H1 (cell line): Measurements from ENCODE around the gene IDUA. TPM values are rescaled to one million over a fixed set of nuclear protein-coding genes. Genes with fewer than 3 reads are reported as not detected.
A peak's percentile ranks its signal among the peaks of the same experiment; 100 is the strongest.

ENCODE experiments used
- CTCF ChIA-PET: fragments of 300-600 bp; sonication (Branson Sonifier 250); formaldehyde crosslinking; loops from one replicate; lab custom pipeline; 2021; ENCODE audit not compliant: partially characterized antibody; lab: Charles Lee
- POLR2A ChIA-PET: fragments of 300-600 bp; sonication (Branson Sonifier 250); formaldehyde crosslinking; loops from one replicate; lab custom pipeline; 2021; ENCODE audit warnings: inconsistent platforms; ENCODE audit not compliant: partially characterized antibody; lab: Charles Lee
- DNase-seq, 2 experiments: peaks; one replicate each; pipeline versions ENCODE4 v3.0.0 to v3.0.0-alpha.2; 2010 to 2022; ENCODE audit warnings: low spot score in 2 of 2, low read depth in 1 of 2, mixed read lengths in 1 of 2
- FAIRE-seq: peaks from 2 replicates; lab custom pipeline; 2011; peaks lifted over from hg19 to GRCh38; lab: Jason Lieb, UNC
- H2AFZ ChIP-seq: 2 replicates; pipeline ENCODE4 v1.8.1; 2012; ENCODE audit warnings: low read length, inconsistent platforms
- H2AK5ac ChIP-seq: 2 replicates; pipeline ENCODE4 v1.6.1; 2013; ENCODE audit warnings: low read depth, low read length
- H2BK120ac ChIP-seq: replicated peaks from 2 replicates; pipeline ENCODE3; 2013; ENCODE audit warnings: low read depth, low read length, inconsistent platforms
- H2BK12ac ChIP-seq: 2 replicates; pipeline ENCODE4 v1.6.1; 2013; ENCODE audit warnings: low read depth, low read length
- H2BK15ac ChIP-seq: 2 replicates; pipeline ENCODE4 v1.6.1; 2013; ENCODE audit warnings: low read length
- H2BK20ac ChIP-seq: 2 replicates; pipeline ENCODE4 v1.6.1; 2013; ENCODE audit warnings: low read length
- H2BK5ac ChIP-seq: 2 replicates; pipeline ENCODE4 v1.6.1; 2013; ENCODE audit warnings: low read depth, low read length
- H3K14ac ChIP-seq: 2 replicates; pipeline ENCODE4 v1.6.1; 2013; ENCODE audit warnings: inconsistent platforms; ENCODE audit not compliant: insufficient read length
- H3K18ac ChIP-seq: 2 replicates; pipeline ENCODE4 v1.6.1; 2013; ENCODE audit warnings: low read length; ENCODE audit errors: extremely low read depth
- H3K23ac ChIP-seq: 2 replicates; pipeline ENCODE4 v1.6.1; 2013; ENCODE audit warnings: inconsistent platforms; ENCODE audit not compliant: insufficient read length
- H3K23me2 ChIP-seq: 2 replicates; pipeline ENCODE4 v1.6.1; 2013; ENCODE audit warnings: low read depth, low read length
- H3K27ac ChIP-seq: 2 replicates; pipeline ENCODE4 v1.6.1; 2011; ENCODE audit warnings: low read depth, low read length, inconsistent platforms
- H3K27me3 ChIP-seq, 4 experiments: replicated peaks in 1 of 4; 1 replicate in 1 of 4; 2 replicates in 3 of 4; pipeline versions ENCODE4 v1.6.1 to v1.8.1; 2011 to 2013; ENCODE audit warnings: low read length in 3 of 4, mild to moderate bottlenecking in 3 of 4, inconsistent platforms in 2 of 4, mixed read lengths in 2 of 4, moderate library complexity in 1 of 4; ENCODE audit not compliant: control insufficient read depth in 3 of 4, insufficient read depth in 3 of 4; ENCODE audit errors: extremely low read depth in 1 of 4
- H3K36me3 ChIP-seq, 4 experiments: 2 replicates each; pipeline versions ENCODE4 v1.6.1 to v1.8.1; 2011 to 2013; ENCODE audit warnings: mild to moderate bottlenecking in 4 of 4, low read length in 3 of 4, moderate library complexity in 2 of 4, control low read depth in 1 of 4, inconsistent platforms in 1 of 4; ENCODE audit not compliant: insufficient read depth in 4 of 4, control insufficient read depth in 2 of 4
- H3K4ac ChIP-seq: replicated peaks from 2 replicates; pipeline ENCODE3; 2013; ENCODE audit warnings: low read length, low read depth, mixed read lengths, inconsistent platforms; ENCODE audit not compliant: insufficient read length
- H3K4me1 ChIP-seq, 4 experiments: replicated peaks in 1 of 4; 1 replicate in 1 of 4; 2 replicates in 3 of 4; pipeline versions ENCODE4 v1.6.1 to v1.8.1; 2011 to 2013; ENCODE audit warnings: low read length in 3 of 4, inconsistent platforms in 2 of 4, mixed read lengths in 1 of 4; ENCODE audit not compliant: insufficient read depth in 4 of 4, control insufficient read depth in 3 of 4
- H3K4me2 ChIP-seq, 2 experiments: 2 replicates each; pipeline versions ENCODE4 v1.6.1 to v1.8.1; 2011 to 2013; ENCODE audit warnings: low read depth in 2 of 2, low read length in 2 of 2, control low read depth in 1 of 2, inconsistent platforms in 1 of 2, mild to moderate bottlenecking in 1 of 2; ENCODE audit not compliant: insufficient read depth in 1 of 2
- H3K4me3 ChIP-seq, 4 experiments: fragments of 200-600, 300-600 bp in 1 of 4; sonication (generic), shearing (Covaris generic), sonication (Bioruptor Twin) in 1 of 4; 2 replicates each; pipeline versions ENCODE4 v1.5.1 to v1.8.1; 2011 to 2016; ENCODE audit warnings: low read length in 4 of 4, low read depth in 3 of 4, control low read depth in 2 of 4, inconsistent platforms in 2 of 4, mild to moderate bottlenecking in 2 of 4, mixed read lengths in 1 of 4, moderate library complexity in 1 of 4; ENCODE audit not compliant: insufficient read depth in 2 of 4; ENCODE audit errors: extremely low read depth in 1 of 4
- H3K56ac ChIP-seq: replicated peaks from 2 replicates; pipeline ENCODE3; 2013; ENCODE audit warnings: low read depth, mild to moderate bottlenecking, mixed read lengths, low read length, inconsistent platforms; ENCODE audit not compliant: insufficient read length
- H3K79me1 ChIP-seq: 2 replicates; pipeline ENCODE4 v1.6.1; 2013; ENCODE audit warnings: low read depth, low read length, control low read depth
- H3K79me2 ChIP-seq, 2 experiments: 2 replicates each; pipeline versions ENCODE4 v1.6.1 to v1.8.1; 2012 to 2013; ENCODE audit warnings: low read length in 2 of 2, mild to moderate bottlenecking in 2 of 2, inconsistent platforms in 1 of 2; ENCODE audit not compliant: insufficient read depth in 2 of 2, control insufficient read depth in 1 of 2
- H3K9ac ChIP-seq, 4 experiments: replicated peaks in 1 of 4; 1 replicate in 1 of 4; 2 replicates in 3 of 4; pipeline versions ENCODE4 v1.6.1 to v1.8.1; 2011 to 2013; ENCODE audit warnings: low read depth in 3 of 4, low read length in 3 of 4, control low read depth in 2 of 4, mild to moderate bottlenecking in 2 of 4, moderate library complexity in 2 of 4, inconsistent platforms in 1 of 4; ENCODE audit errors: extremely low read depth in 1 of 4
- H3K9me3 ChIP-seq, 2 experiments: 2 replicates each; pipeline versions ENCODE4 v1.6.1 to v1.8.1; 2012 to 2013; ENCODE audit warnings: mild to moderate bottlenecking in 2 of 2, moderate library complexity in 2 of 2, control low read depth in 1 of 2, inconsistent platforms in 1 of 2, low read depth in 1 of 2, low read length in 1 of 2, mixed read lengths in 1 of 2; ENCODE audit not compliant: insufficient read depth in 2 of 2
- H4K20me1 ChIP-seq, 2 experiments: replicated peaks in 1 of 2; 2 replicates each; pipeline versions ENCODE3 to v1.8.1; 2011 to 2013; ENCODE audit warnings: inconsistent platforms in 2 of 2, low read length in 2 of 2, mild to moderate bottlenecking in 1 of 2; ENCODE audit not compliant: insufficient read depth in 2 of 2, control insufficient read depth in 1 of 2
- H4K5ac ChIP-seq: 2 replicates; pipeline ENCODE4 v1.6.1; 2013; ENCODE audit warnings: low read length, low read depth, mixed read lengths, inconsistent platforms; ENCODE audit not compliant: insufficient read length
- H4K8ac ChIP-seq: 2 replicates; pipeline ENCODE4 v1.8.0; 2013; ENCODE audit warnings: mild to moderate bottlenecking, moderate library complexity, low read length, inconsistent platforms; ENCODE audit not compliant: insufficient read depth; ENCODE audit errors: extremely low read depth
- H4K91ac ChIP-seq: replicated peaks from 2 replicates; pipeline ENCODE3; 2013; ENCODE audit warnings: low read length, mixed read lengths, inconsistent platforms; ENCODE audit not compliant: insufficient read length
- CHD1 ChIP-seq: IDR thresholded peaks from 2 replicates; pipeline ENCODE4 v1.6.1; 2012; ENCODE audit warnings: low read depth, low read length, improper control_type of control experiment
- GABPA ChIP-seq: IDR thresholded peaks from 2 replicates; pipeline ENCODE4 v1.6.1; 2011; ENCODE audit warnings: mild to moderate bottlenecking, low read length, moderate library complexity, borderline replicate concordance; ENCODE audit not compliant: insufficient read depth
- GTF2F1 ChIP-seq: IDR thresholded peaks from 2 replicates; pipeline ENCODE4 v1.6.1; 2012; ENCODE audit warnings: low read depth, low read length, improper control_type of control experiment, borderline replicate concordance
- KDM4A ChIP-seq: IDR thresholded peaks from one replicate; pipeline ENCODE4 v1.7.1; 2012; ENCODE audit warnings: low read depth, mild to moderate bottlenecking, moderate library complexity, low read length, inconsistent platforms; ENCODE audit not compliant: severe bottlenecking
- RNF2 ChIP-seq: fragments of 200-900, 300-1000 bp; sonication (generic); IDR thresholded peaks from 2 replicates; pipeline ENCODE4 v1.7.1; 2016; ENCODE audit warnings: borderline replicate concordance, low read depth, mild to moderate bottlenecking, antibody characterized with exemption, low read length; ENCODE audit not compliant: poor library complexity, severe bottlenecking; ENCODE audit errors: missing control alignments
- WGBS, 2 experiments: shearing (Covaris generic) in 1 of 2; methylation state at CpG; one replicate each; pipeline versions ENCODE4 v1.1.6 to v1.1.7; 2013 to 2015; ENCODE audit warnings: low lambda C conversion rate in 2 of 2, mixed read lengths in 2 of 2, inconsistent platforms in 1 of 2, low coverage in 1 of 2, missing lambda C conversion rate in 1 of 2; ENCODE audit not compliant: insufficient replicate concordance in 2 of 2, insufficient coverage in 1 of 2, insufficient read length in 1 of 2; ENCODE audit errors: extremely low coverage in 1 of 2, missing lambda C conversion rate in 1 of 2; 5-methylcytosine and 5-hydroxymethylcytosine counted together
- polyA plus RNA-seq, 7 experiments: library from polyadenylated mRNA; depleted of rRNA in 3 of 7; stranded (reverse) in 5 of 7; unstranded in 2 of 7; fragments of >200 nt in 5 of 7; fragments of 200-250 nt in 2 of 7; gene quantifications; 1 replicate in 5 of 7; 2 replicates in 1 of 7; 4 replicates in 1 of 7; pipeline versions ENCODE4 v1.2.1 to v1.2.3, GENCODE V29; 2011 to 2013; ENCODE audit warnings: missing spikeins in 2 of 7, mixed read lengths in 2 of 7
- total RNA-seq: library from RNA; stranded (reverse); fragmentation: NEBNext Ultra II Directional; extraction: Animal tissue kit (Norgen Biotek cat#: 25700); gene quantifications from 2 replicates; pipeline ENCODE4 v1.2.1, GENCODE V29; 2021

Gene IDUA
- total and polyA plus RNA-seq, 2 of the 8 experiments (the other 6 are each of a cell fraction or from before 2014, with no cell fraction given): 2.8 to 4.8 TPM

DNA sequence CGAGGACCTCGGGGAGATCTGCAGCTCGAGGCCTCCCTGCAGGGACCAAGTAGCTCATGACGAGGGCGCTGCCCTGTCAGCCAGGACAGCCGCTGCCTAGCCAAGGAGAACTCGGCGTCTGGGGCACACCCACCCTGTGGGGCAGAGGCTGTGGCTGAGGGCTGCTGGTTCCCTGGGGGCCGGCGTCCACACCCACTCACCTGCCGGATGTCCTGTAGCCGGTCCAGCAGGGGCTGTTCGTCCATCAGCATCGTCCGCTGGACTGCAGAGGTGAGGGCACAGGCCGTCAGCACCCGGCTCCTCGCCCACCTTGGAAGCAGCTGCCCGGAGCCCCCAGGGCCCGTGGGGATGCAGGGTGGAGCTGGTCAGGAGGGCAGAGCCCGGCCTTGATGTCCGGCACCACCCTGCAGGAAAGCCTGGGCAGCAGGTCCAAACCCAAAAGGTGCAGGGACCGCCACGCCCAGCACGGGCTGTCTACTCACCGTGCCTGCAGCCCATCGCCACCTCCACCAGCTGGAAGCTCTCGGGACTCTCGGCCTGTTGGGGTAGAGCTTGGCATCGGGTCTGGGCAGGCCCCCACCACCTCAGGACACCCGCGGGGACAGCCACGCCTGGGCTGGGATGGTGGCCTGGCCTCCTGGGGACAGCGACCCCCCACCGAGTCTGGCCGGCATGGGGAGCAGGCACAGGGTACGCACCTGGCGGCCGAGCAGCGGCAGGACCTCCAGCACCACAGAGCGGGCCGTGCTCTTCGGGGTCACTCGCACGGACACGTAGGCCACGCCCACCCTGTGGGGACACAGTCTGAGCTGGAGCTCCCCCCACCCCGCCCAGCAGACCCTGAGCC lies 20.4 kb upstream of the IDUA start:
- Histone ChIP-seq H3K23ac (no peak overlapping the region), H3K79me1 (no peaks in the 10 kb centered on the region), H3K56ac (no peak overlapping the region), H4K20me1 (peaks cover 2 to 16% of the 10 kb centered on the region in 2 experiments), H2BK120ac (no peak overlapping the region), H3K14ac (no peak overlapping the region), H4K91ac (no peak overlapping the region), H3K4me2 (no peak overlapping the region; a peak in 1 of 4 replicates), H3K4ac (no peak overlapping the region), H3K27ac (no peak overlapping the region), H3K4me1 (peaks cover 0 to 7% (median 3%) of the 10 kb centered on the region in 4 experiments; a peak in 3 of 7 replicates), H3K36me3 (no peaks in the 10 kb centered on the region), H3K23me2 (peaks cover 6% of the 10 kb centered on the region; the same call in 1 of the 2 replicates), H3K4me3 (no peak overlapping the region), H2AFZ (no peak overlapping the region), H3K18ac (no peak overlapping the region), H3K9ac (no peak overlapping the region), H3K9me3 (no peaks in the 10 kb centered on the region), H2BK12ac (no peak overlapping the region), H4K5ac (no peak overlapping the region), H2BK15ac (no peak overlapping the region), H3K79me2 (no peaks in the 10 kb centered on the region), H2AK5ac (no peak overlapping the region), H4K8ac (peak overlapping the region; percentile 25; the same call in 1 of the 2 replicates), H2BK5ac (no peak overlapping the region), H2BK20ac (no peak overlapping the region), H3K27me3 (peaks cover 9 to 27% (median 16%) of the 10 kb centered on the region in 4 experiments; a peak in 6 of 7 replicates)
- DNase-seq (no peak), FAIRE-seq (no peak)
- ChIA-PET POLR2A (interaction anchor here (0.8 to 1.0 kb wide), 2 partner anchors 9 to 37 kb away, joined by 3 read pairs; no protein-coding TSS in a partner anchor), CTCF (interaction anchor here (0.6 to 2.0 kb wide), 6 partner anchors 8 to 806 kb away, joined by 3 to 6 read pairs (median 4); no protein-coding TSS in a partner anchor)
- TF ChIP-seq RNF2: no peak
- no peak for TF ChIP-seq KDM4A
- 0 out of 2 replicates have a peak, but pooled peaks have one; percentile 4 for TF ChIP-seq GABPA
- no peak for TF ChIP-seq CHD1
- TF ChIP-seq GTF2F1: no peak
- 90% methylated on average over 42 of the region's 48 CpGs; no CpG with 5 or more reads in 1 of the 2 experiments for WGBS, 2 experiments
